ENCODE results near the gene DDX53.

The DDX53 gene

DNA sequence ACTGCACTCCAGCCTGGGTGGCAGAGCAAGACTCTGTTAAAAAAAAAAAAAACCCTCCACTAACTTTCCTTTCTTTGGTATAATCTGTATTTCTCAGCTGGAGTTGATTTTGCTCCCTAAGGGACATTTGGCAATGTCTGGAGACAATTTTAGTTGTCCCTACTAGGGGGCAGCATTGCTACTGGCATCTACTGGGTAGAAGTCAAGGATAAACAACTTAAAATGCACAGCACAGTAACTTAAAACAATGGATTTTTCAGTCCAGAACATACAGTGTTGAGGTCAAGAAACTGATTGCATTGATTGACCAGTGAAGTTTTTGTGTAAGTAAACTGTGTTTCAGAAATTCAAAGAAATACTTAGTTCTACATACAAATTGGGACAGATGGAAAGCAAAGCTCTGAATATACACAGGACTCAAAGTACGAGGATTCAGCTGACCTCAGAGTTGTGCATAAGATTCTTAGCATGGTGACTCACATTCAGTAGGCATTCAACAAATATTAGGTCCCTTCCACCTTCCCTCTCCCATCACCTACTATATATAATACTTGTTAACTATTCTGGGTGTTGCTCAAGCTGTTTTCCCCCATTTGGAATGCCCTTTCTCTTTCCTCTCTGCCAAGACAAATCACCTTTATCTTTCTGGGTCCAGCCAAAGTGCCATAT, 8.8 kb downstream of the DDX53 start:
- H3K4me3 ChIP-seq (replicated peaks; ENCODE audit: insufficient read depth, low read length): no peak overlapping the region
- TF ChIP-seq, protein P1, sequence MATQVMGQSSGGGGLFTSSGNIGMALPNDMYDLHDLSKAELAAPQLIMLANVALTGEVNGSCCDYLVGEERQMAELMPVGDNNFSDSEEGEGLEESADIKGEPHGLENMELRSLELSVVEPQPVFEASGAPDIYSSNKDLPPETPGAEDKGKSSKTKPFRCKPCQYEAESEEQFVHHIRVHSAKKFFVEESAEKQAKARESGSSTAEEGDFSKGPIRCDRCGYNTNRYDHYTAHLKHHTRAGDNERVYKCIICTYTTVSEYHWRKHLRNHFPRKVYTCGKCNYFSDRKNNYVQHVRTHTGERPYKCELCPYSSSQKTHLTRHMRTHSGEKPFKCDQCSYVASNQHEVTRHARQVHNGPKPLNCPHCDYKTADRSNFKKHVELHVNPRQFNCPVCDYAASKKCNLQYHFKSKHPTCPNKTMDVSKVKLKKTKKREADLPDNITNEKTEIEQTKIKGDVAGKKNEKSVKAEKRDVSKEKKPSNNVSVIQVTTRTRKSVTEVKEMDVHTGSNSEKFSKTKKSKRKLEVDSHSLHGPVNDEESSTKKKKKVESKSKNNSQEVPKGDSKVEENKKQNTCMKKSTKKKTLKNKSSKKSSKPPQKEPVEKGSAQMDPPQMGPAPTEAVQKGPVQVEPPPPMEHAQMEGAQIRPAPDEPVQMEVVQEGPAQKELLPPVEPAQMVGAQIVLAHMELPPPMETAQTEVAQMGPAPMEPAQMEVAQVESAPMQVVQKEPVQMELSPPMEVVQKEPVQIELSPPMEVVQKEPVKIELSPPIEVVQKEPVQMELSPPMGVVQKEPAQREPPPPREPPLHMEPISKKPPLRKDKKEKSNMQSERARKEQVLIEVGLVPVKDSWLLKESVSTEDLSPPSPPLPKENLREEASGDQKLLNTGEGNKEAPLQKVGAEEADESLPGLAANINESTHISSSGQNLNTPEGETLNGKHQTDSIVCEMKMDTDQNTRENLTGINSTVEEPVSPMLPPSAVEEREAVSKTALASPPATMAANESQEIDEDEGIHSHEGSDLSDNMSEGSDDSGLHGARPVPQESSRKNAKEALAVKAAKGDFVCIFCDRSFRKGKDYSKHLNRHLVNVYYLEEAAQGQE (IDR thresholded peaks at IDR 0.05; ENCODE audit: insufficient replicate concordance, low read depth): no peak
- TF ChIP-seq POLR2AphosphoS5 (IDR thresholded peaks at IDR 0.05; ENCODE audit: low read depth): no peak
- no peak for TF ChIP-seq GABPA (IDR thresholded peaks at IDR 0.05; ENCODE audit: low read depth)
- no peak for TF ChIP-seq SPI1 (IDR thresholded peaks at IDR 0.05; ENCODE audit: borderline replicate concordance, low read depth)
- TF ChIP-seq, protein P2, sequence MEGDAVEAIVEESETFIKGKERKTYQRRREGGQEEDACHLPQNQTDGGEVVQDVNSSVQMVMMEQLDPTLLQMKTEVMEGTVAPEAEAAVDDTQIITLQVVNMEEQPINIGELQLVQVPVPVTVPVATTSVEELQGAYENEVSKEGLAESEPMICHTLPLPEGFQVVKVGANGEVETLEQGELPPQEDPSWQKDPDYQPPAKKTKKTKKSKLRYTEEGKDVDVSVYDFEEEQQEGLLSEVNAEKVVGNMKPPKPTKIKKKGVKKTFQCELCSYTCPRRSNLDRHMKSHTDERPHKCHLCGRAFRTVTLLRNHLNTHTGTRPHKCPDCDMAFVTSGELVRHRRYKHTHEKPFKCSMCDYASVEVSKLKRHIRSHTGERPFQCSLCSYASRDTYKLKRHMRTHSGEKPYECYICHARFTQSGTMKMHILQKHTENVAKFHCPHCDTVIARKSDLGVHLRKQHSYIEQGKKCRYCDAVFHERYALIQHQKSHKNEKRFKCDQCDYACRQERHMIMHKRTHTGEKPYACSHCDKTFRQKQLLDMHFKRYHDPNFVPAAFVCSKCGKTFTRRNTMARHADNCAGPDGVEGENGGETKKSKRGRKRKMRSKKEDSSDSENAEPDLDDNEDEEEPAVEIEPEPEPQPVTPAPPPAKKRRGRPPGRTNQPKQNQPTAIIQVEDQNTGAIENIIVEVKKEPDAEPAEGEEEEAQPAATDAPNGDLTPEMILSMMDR (IDR thresholded peaks at IDR 0.05; ENCODE audit: insufficient read depth, low read length): no peak
- no peaks in the 10 kb centered on the region for H3K27me3 ChIP-seq (ENCODE audit: insufficient read depth, poor library complexity, severe bottlenecking)
- no peak for DNase-seq (ENCODE audit: low read depth in 1 of 2, low spot score in 1 of 2)
- H3K27ac ChIP-seq (replicated peaks): no peak overlapping the region

DNA sequence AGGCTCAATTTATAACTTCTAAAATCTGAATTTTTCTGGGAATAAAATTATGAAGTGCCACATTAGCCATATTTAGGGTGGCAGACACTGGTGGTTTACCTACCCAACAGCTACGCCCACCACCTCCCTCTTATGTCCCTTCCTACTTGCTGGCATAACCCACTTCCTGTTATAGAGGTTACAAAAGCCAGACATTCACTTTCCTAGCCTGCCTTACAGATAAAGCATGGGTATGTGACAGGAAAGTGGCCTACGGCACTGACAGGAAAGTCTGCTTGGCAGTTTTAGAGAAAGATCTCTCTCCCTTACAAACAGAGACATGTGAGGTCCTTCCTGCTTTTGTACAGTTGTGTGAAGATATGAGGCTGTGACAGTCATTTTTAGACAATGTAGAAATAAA, 12.4 kb downstream of the DDX53 start:
- TF ChIP-seq, protein P1 (IDR thresholded peaks at IDR 0.05; ENCODE audit: insufficient replicate concordance, low read depth): no peak
- TF ChIP-seq, protein P2 (IDR thresholded peaks at IDR 0.05; ENCODE audit: insufficient read depth, low read length): no peak
- no peak for TF ChIP-seq GABPA (IDR thresholded peaks at IDR 0.05; ENCODE audit: low read depth)
- no peak; the same call in 1 of the 2 replicates for TF ChIP-seq SPI1 (IDR thresholded peaks at IDR 0.05; ENCODE audit: borderline replicate concordance, low read depth)
- TF ChIP-seq POLR2AphosphoS5 (IDR thresholded peaks at IDR 0.05; ENCODE audit: low read depth): no peak
- no peak overlapping the region for H3K27ac ChIP-seq (replicated peaks)

DNA sequence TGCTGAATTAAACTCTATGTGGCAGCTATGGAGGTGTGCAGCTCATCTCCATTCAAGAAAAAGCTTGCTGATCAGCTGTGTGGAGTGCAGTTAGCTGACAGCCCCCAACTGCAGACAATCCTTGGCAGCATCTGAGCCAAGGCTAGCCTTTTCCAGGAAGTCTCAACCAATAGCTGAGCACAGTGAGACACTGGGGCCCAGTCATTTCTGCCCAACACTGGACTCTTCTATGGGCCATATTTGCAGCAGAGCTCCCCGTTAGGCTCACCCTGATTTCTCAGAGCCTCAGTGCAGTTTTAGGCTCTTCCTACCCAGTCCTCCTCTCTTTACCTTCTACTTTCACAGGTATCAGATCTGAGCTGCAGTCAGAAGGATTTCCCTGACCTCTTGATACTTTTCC, 12.9 kb downstream of the DDX53 start:
- no peaks in the 10 kb centered on the region for H3K27me3 ChIP-seq (ENCODE audit: insufficient read depth, poor library complexity, severe bottlenecking)
- no peak overlapping the region for H3K27ac ChIP-seq (replicated peaks)
- no peak for DNase-seq (ENCODE audit: low read depth in 1 of 2, low spot score in 1 of 2)
- no peak overlapping the region for H3K4me3 ChIP-seq (replicated peaks; ENCODE audit: insufficient read depth, low read length)
- TF ChIP-seq, protein P2 (IDR thresholded peaks at IDR 0.05; ENCODE audit: insufficient read depth, low read length): no peak
- TF ChIP-seq SPI1 (IDR thresholded peaks at IDR 0.05; ENCODE audit: borderline replicate concordance, low read depth): no peak

More for the DNA sequence above, 12.4 kb downstream of the DDX53 start:
- Histone ChIP-seq H3K4me3 (replicated peaks; ENCODE audit: insufficient read depth, low read length) (no peak overlapping the region), H3K27me3 (ENCODE audit: insufficient read depth, poor library complexity, severe bottlenecking) (no peaks in the 10 kb centered on the region)
- peak in 1 of 2 experiments; percentile 2 for DNase-seq (ENCODE audit: low read depth in 1 of 2, low spot score in 1 of 2)

DNA sequence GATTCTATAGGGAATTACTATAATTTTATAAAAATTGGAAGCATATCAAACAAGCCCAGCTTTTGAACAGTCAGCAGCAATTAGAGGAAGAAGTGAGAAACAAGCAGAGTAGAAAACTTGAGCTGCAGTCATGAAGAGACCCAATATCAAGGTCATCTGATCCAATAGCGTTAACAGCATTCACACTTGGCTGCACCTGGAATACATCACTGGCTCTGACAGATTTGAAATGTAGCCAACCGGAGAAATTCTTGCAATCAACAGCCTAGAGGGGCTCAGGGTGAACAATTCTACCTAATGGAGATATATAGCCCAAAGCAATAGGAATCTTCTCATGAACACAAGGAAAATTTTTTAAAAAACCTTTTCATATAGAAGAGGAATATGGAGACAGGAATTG, 13.6 kb downstream of the DDX53 start:
- Histone ChIP-seq H3K27ac (replicated peaks) (no peak overlapping the region), H3K4me3 (replicated peaks; ENCODE audit: insufficient read depth, low read length) (no peak overlapping the region), H3K27me3 (ENCODE audit: insufficient read depth, poor library complexity, severe bottlenecking) (no peaks in the 10 kb centered on the region)
- DNase-seq (ENCODE audit: low read depth in 1 of 2, low spot score in 1 of 2): no peak
- TF ChIP-seq SPI1 (IDR thresholded peaks at IDR 0.05; ENCODE audit: borderline replicate concordance, low read depth): no peak
- no peak for TF ChIP-seq GABPA (IDR thresholded peaks at IDR 0.05; ENCODE audit: low read depth)
- TF ChIP-seq POLR2AphosphoS5 (IDR thresholded peaks at IDR 0.05; ENCODE audit: low read depth): no peak
- TF ChIP-seq, protein P2 (IDR thresholded peaks at IDR 0.05; ENCODE audit: insufficient read depth, low read length): no peak
- TF ChIP-seq, protein P1 (IDR thresholded peaks at IDR 0.05; ENCODE audit: insufficient replicate concordance, low read depth): no peak

Data from HL-60 (cell line).